ENCODE data around the gene ZNF585A. TPM values are rescaled to one million over a fixed set of nuclear protein-coding genes. Genes with fewer than 3 reads are reported as not detected.

Gene ZNF585A
- total RNA-seq, 2 donors from 2014 or later, result 8.4 to 10.2 TPM

- TF ChIP-seq, protein P1, sequence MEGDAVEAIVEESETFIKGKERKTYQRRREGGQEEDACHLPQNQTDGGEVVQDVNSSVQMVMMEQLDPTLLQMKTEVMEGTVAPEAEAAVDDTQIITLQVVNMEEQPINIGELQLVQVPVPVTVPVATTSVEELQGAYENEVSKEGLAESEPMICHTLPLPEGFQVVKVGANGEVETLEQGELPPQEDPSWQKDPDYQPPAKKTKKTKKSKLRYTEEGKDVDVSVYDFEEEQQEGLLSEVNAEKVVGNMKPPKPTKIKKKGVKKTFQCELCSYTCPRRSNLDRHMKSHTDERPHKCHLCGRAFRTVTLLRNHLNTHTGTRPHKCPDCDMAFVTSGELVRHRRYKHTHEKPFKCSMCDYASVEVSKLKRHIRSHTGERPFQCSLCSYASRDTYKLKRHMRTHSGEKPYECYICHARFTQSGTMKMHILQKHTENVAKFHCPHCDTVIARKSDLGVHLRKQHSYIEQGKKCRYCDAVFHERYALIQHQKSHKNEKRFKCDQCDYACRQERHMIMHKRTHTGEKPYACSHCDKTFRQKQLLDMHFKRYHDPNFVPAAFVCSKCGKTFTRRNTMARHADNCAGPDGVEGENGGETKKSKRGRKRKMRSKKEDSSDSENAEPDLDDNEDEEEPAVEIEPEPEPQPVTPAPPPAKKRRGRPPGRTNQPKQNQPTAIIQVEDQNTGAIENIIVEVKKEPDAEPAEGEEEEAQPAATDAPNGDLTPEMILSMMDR (IDR thresholded peaks at IDR 0.05), result no peak
Observed at GRCh38 chr19:37098570-37098969, 73.9 kb downstream of the ZNF585A start.

DNA sequence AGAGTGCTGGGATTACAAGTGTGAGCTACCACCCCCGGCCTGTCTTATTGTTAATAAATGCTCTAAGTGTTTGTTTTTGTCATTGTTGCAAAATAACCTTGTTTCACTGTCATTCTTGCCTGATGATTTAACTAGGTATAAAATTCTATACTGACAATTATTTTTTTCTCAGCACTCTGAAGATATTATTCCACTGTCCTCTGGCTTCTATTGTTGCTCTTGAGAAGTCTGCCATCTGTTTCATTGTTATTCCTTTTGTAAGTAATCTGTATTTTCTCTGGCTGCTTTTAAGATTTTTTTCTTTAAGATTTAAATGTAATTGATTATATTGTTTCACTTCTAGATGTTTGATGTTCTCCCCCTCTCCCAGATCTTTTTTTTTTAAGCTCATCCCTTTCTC, 76.6 kb downstream of the ZNF585A start:
- TF ChIP-seq, protein P1 (IDR thresholded peaks at IDR 0.05), result no peak
- intact Hi-C loops (cut with DNase I), result no loop called here
- no peak overlapping the region for H3K27ac ChIP-seq
- H3K4me1 ChIP-seq, result no peaks in the 10 kb centered on the region
- no peak for DNase-seq
- H3K36me3 ChIP-seq, result no peaks in the 10 kb centered on the region
- H3K9me3 ChIP-seq, result peaks cover 3% of the 10 kb centered on the region
- H3K9ac ChIP-seq (ENCODE audit: low read depth in 2 of 2, low read length in 2 of 2), result no peak overlapping the region
- H3K27me3 ChIP-seq, result no peaks in the 10 kb centered on the region
- no peak overlapping the region for H3K4me3 ChIP-seq

More at GRCh38 chr19:37098570-37098969, 73.9 kb downstream of the ZNF585A start:
- DNase-seq, result no peak
- Histone ChIP-seq H3K36me3 (no peaks in the 10 kb centered on the region), H3K4me3 (no peak overlapping the region), H3K4me1 (no peaks in the 10 kb centered on the region), H3K9ac (ENCODE audit: low read depth in 2 of 2, low read length in 2 of 2) (no peak overlapping the region), H3K27ac (no peak overlapping the region), H3K9me3 (peaks cover 3% of the 10 kb centered on the region), H3K27me3 (no peaks in the 10 kb centered on the region)
- intact Hi-C loops (cut with DNase I), result no loop called here

Other genes starting within 250 kb of the ZNF585A start
- gene ZNF420, start 94.3 kb downstream of the ZNF585A start, total RNA-seq, result 1 to 10 TPM; 6.3 to 6.7 TPM
- 10 to 100 TPM; 10.7 to 15.3 TPM for gene ZNF585B, start 37.8 kb upstream of the ZNF585A start, total RNA-seq
- gene ZNF383, start 45.5 kb upstream of the ZNF585A start, total RNA-seq, result 1 to 10 TPM; 5.9 to 7.5 TPM
- 1 to 10 TPM; 2.4 to 3.0 TPM for gene ZNF527, start 198.4 kb upstream of the ZNF585A start, total RNA-seq